Gastrocnemius medialis (tissue), 4 donors: ENCODE data around the gene LIPT2.

Source experiments
- CTCF ChIP-seq, 5 experiments: fragments of 450-650 bp in 3 of 5; fragments of 200-600 bp in 2 of 5; sonication (generic) in 2 of 5; IDR thresholded peaks in 4 of 5; conservative IDR thresholded peaks in 1 of 5; 1 replicate in 4 of 5; 2 replicates in 1 of 5; pipeline ENCODE4 v1.5.1; 2016 to 2019; ENCODE audit warnings: antibody characterized with exemption in 5 of 5, mild to moderate bottlenecking in 3 of 5, moderate library complexity in 3 of 5
- POLR2A ChIP-seq, 2 donors: fragments of 450-650 bp; IDR thresholded peaks; one replicate each; pipeline ENCODE4 v1.6.1; 2017; ENCODE audit warnings: antibody characterized with exemption in 2 of 2, mild to moderate bottlenecking in 2 of 2, moderate library complexity in 2 of 2

DNA sequence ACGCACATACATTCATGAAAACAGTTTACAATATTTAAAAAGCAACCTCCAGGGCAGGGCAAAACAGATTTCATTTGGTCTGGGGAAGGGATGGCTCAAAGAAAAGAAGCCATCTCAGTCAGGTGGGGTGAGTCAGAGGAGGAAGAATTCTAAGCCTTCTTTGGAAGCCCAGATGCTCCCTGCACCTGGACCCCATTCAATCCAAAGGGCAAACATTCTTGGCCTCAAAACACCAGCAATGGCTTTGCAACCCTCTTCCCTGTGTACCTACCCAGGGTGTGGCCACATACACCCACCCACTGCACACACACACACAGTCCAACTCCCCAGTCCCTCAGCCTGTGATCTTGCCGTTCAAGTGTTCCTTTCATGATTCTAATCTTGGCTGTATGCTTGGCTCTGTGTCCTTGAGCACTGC, 28.2 kb downstream of the LIPT2 start:
- TF ChIP-seq CTCF (IDR thresholded peaks at IDR 0.05 in 4 of 5, conservative IDR thresholded peaks at IDR 0.05 in 1 of 5) (no peak), POLR2A (IDR thresholded peaks at IDR 0.05) (no peak)
